Endodermal cell (in vitro differentiated cells): ENCODE results near the gene ZNF555. TPM values are rescaled to one million over a fixed set of nuclear protein-coding genes. Genes with fewer than 3 reads are reported as not detected.

Experiments
- DNase-seq: peaks from one replicate; pipeline ENCODE4 v3.0.0-alpha.2; 2017
- H3K27ac ChIP-seq: 2 replicates; pipeline ENCODE4 v1.5.1; 2013; ENCODE audit warnings: mild to moderate bottlenecking, low read depth, low read length, moderate library complexity
- H3K27me3 ChIP-seq: 2 replicates; pipeline ENCODE4 v1.6.1; 2013; ENCODE audit warnings: mild to moderate bottlenecking, low read length, moderate library complexity; ENCODE audit not compliant: insufficient read depth, control insufficient read depth, poor library complexity, severe bottlenecking
- H3K36me3 ChIP-seq: 2 replicates; pipeline ENCODE4 v1.7.0; 2013; ENCODE audit warnings: mild to moderate bottlenecking, low read length, moderate library complexity; ENCODE audit not compliant: control insufficient read depth, insufficient read depth
- H3K4me1 ChIP-seq: one replicate; pipeline ENCODE4 v1.7.0; 2013; ENCODE audit warnings: low read length; ENCODE audit not compliant: control insufficient read depth, insufficient read depth
- H3K4me3 ChIP-seq: 2 replicates; pipeline ENCODE4 v1.5.1; 2013; ENCODE audit warnings: mild to moderate bottlenecking, low read length, moderate library complexity
- H3K9ac ChIP-seq: 2 replicates; pipeline ENCODE4 v1.6.1; 2013; ENCODE audit warnings: mild to moderate bottlenecking, low read length, moderate library complexity; ENCODE audit not compliant: poor library complexity, severe bottlenecking; ENCODE audit errors: extremely low read depth
- H3K9me3 ChIP-seq: 2 replicates; pipeline ENCODE4 v1.6.1; 2013; ENCODE audit warnings: mild to moderate bottlenecking, low read length, moderate library complexity; ENCODE audit not compliant: control insufficient read depth
- H3K27ac Mint-ChIP-seq: 2 replicates; pipeline ENCODE4 v1.8.0; 2020; ENCODE audit warnings: mixed read lengths
- H3K27me3 Mint-ChIP-seq: 2 replicates; pipeline ENCODE4 v1.8.0; 2021; ENCODE audit warnings: mild to moderate bottlenecking, mixed read lengths; ENCODE audit not compliant: insufficient read depth
- H3K36me3 Mint-ChIP-seq: 2 replicates; pipeline ENCODE4 v1.8.0; 2020; ENCODE audit warnings: low read depth, mixed read lengths
- H3K4me1 Mint-ChIP-seq: 2 replicates; pipeline ENCODE4 v1.8.0; 2020; ENCODE audit warnings: mixed read lengths
- H3K4me3 Mint-ChIP-seq: 2 replicates; pipeline ENCODE4 v1.8.0; 2020; ENCODE audit warnings: mild to moderate bottlenecking, moderate library complexity, mixed read lengths
- H3K9me3 Mint-ChIP-seq: 2 replicates; pipeline ENCODE4 v1.8.0; 2020; ENCODE audit warnings: mild to moderate bottlenecking, mixed read lengths
- WGBS, 2 experiments: methylation state at CpG; one replicate each; pipeline versions ENCODE4 v1.1.5 to v1.1.7; 2013; ENCODE audit warnings: missing lambda C conversion rate in 2 of 2, mixed read lengths in 1 of 2; ENCODE audit not compliant: insufficient coverage in 1 of 2, insufficient read length in 1 of 2; 5-methylcytosine and 5-hydroxymethylcytosine counted together
- total RNA-seq, 2 donors: library from RNA; stranded (reverse); fragmentation: NEBNext Ultra II Directional in 1 of 2; extraction: Animal tissue kit (Norgen Biotek cat#: 25700) in 1 of 2; gene quantifications; 2 replicates in 1 of 2; 3 replicates in 1 of 2; pipeline ENCODE4 v1.2.1, GENCODE V29; 2021
- TF ChIP-seq, protein P1 (sequence below): fragments of 200-600 bp; sonication (generic); conservative IDR thresholded peaks from 2 replicates; pipeline ENCODE4 v1.5.0; 2021; ENCODE audit warnings: antibody characterized with exemption, mild to moderate bottlenecking

Gene ZNF555
- total RNA-seq, 2 donors from 2014 or later: 9.6 to 10.5 TPM

DNA sequence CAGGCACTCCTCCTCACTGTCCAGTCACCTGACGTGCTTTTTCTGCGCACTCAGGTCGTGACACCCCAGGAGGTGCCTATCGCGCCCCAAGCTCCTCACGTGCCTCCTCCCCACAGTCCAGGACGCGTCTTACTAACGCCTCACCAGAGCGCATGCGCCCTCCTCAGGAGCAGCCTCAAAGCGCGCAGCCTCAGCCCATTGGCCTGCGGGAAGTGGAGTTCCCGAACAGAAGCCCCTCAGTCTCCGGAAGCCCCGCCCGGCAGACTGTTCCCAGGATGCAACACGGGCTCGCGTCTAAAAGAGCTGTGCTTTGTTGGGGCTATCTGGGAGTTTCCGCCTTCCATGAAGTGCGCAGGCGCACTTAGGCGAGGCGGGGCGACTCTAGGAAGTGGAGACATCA lies 17.6 kb downstream of the ZNF555 start:
- no peak overlapping the region for H3K9ac ChIP-seq

DNA sequence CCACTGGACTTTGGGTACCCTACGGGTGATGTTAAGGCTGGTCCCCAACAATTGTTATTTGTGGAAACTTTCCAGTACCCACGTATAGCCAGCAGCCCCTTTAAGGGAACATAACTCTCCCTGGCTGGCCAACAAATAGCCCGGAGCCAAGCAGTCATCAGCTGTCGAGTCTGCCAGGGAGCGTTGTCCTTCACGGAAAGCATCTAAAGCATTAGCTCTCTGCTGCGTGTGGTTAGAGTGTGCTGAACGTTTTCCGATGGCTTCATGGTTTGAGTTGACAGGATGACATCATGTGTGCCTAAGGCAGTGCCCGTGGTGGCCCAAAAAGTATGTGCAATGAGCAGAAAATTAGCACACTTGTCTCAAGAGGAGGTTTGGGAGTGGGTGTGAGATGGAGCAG lies 22.5 kb downstream of the ZNF555 start:
- Mint-ChIP-seq H3K9me3 (peaks cover 77% of the 10 kb centered on the region), H3K4me3 (no peak overlapping the region)

More for the DNA sequence above, 17.6 kb downstream of the ZNF555 start:
- no peak overlapping the region for H3K27ac Mint-ChIP-seq
- Histone ChIP-seq H3K27me3 (no peaks in the 10 kb centered on the region), H3K4me1 (no peaks in the 10 kb centered on the region), H3K4me3 (no peak overlapping the region), H3K9me3 (peaks cover 54% of the 10 kb centered on the region), H3K27ac (no peak overlapping the region), H3K36me3 (peaks cover 20% of the 10 kb centered on the region)
- WGBS, 2 experiments: 92 to 96% methylated on average over 17 to 27 of the region's 27 CpGs
- no peak for DNase-seq
- TF ChIP-seq, protein P1, sequence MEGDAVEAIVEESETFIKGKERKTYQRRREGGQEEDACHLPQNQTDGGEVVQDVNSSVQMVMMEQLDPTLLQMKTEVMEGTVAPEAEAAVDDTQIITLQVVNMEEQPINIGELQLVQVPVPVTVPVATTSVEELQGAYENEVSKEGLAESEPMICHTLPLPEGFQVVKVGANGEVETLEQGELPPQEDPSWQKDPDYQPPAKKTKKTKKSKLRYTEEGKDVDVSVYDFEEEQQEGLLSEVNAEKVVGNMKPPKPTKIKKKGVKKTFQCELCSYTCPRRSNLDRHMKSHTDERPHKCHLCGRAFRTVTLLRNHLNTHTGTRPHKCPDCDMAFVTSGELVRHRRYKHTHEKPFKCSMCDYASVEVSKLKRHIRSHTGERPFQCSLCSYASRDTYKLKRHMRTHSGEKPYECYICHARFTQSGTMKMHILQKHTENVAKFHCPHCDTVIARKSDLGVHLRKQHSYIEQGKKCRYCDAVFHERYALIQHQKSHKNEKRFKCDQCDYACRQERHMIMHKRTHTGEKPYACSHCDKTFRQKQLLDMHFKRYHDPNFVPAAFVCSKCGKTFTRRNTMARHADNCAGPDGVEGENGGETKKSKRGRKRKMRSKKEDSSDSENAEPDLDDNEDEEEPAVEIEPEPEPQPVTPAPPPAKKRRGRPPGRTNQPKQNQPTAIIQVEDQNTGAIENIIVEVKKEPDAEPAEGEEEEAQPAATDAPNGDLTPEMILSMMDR: no peak
- H3K9me3 Mint-ChIP-seq: peaks cover 88% of the 10 kb centered on the region
- H3K4me3 Mint-ChIP-seq: no peak overlapping the region
- peaks cover 5% of the 10 kb centered on the region for H3K27me3 Mint-ChIP-seq
- peaks cover 31% of the 10 kb centered on the region for H3K36me3 Mint-ChIP-seq
- H3K4me1 Mint-ChIP-seq: no peaks in the 10 kb centered on the region

DNA sequence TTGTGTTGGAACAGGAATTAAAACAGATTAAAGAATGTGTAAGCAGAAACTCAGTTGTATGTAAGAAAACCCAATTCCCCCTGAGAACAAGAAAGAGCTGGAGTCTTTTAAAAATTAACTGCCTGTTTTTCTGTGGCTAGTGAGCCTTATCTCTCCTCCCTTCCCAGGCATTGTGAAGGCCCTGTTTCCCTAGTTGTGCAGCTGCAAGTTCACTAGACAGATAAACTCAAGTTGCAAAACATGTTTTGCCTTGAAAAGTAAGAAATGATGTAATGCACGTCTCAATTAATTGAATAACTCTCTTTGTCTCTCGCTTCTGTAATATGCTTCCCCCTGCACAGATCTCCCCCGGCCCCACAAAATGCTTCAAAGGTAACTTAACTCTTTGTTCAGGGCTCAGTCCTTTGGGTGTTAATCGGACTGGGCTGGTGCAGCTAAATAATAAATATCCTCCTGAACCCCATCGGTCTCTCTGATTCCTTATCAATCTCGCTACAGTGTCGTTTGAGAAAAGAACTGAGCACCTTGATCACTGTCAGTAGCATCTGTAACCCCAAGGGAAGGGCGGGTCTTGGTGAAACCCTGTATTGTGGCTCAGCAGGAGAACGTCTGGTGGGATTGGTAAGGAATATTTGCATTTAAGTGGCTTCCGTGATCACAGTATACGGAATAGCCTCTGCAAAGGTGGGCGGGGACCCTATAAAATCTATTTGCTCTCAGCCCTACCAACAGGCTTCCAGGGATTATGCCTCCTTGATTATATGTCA lies 24.2 kb downstream of the ZNF555 start:
- H3K4me1 ChIP-seq: no peaks in the 10 kb centered on the region
- 82 to 84% methylated on average over 12 of the region's 12 CpGs for WGBS, 2 experiments
- DNase-seq: no peak
- no peak overlapping the region for H3K9ac ChIP-seq
- peaks cover 79% of the 10 kb centered on the region for H3K9me3 Mint-ChIP-seq
- no peaks in the 10 kb centered on the region for H3K27me3 ChIP-seq
- no peaks in the 10 kb centered on the region for H3K36me3 ChIP-seq
- TF ChIP-seq, protein P1: no peak
- no peaks in the 10 kb centered on the region for H3K4me1 Mint-ChIP-seq
- H3K4me3 ChIP-seq: no peak overlapping the region
- no peak overlapping the region for H3K27ac Mint-ChIP-seq
- H3K27me3 Mint-ChIP-seq: no peaks in the 10 kb centered on the region
- H3K36me3 Mint-ChIP-seq: peaks cover 2% of the 10 kb centered on the region
- H3K27ac ChIP-seq: no peak overlapping the region
- no peaks in the 10 kb centered on the region for H3K9me3 ChIP-seq
- H3K4me3 Mint-ChIP-seq: no peak overlapping the region

More for the DNA sequence above, 22.5 kb downstream of the ZNF555 start:
- no peak for DNase-seq
- Mint-ChIP-seq H3K27me3 (peaks cover 5% of the 10 kb centered on the region), H3K36me3 (no peaks in the 10 kb centered on the region), H3K4me1 (no peaks in the 10 kb centered on the region), H3K27ac (no peak overlapping the region)
- Histone ChIP-seq H3K4me3 (no peak overlapping the region), H3K9ac (no peak overlapping the region), H3K4me1 (no peaks in the 10 kb centered on the region), H3K27me3 (no peaks in the 10 kb centered on the region), H3K27ac (no peak overlapping the region), H3K9me3 (peaks cover 6% of the 10 kb centered on the region), H3K36me3 (no peaks in the 10 kb centered on the region)
- 86 to 94% methylated on average over 8 to 10 of the region's 10 CpGs for WGBS, 2 experiments
- TF ChIP-seq, protein P1: no peak
